WTC11 (cell line): ENCODE measurements around the gene ELMO3. TPM values are rescaled to one million over a fixed set of nuclear protein-coding genes. Genes with fewer than 3 reads are reported as not detected.
A peak's percentile ranks its signal among the peaks of the same experiment; 100 is the strongest.

ENCODE experiments used
- AFF4 ChIP-seq: sonication (generic); formaldehyde crosslinking; IDR thresholded peaks from 2 replicates; pipeline ENCODE4 v1.8.1; 2023; ENCODE audit warnings: mild to moderate bottlenecking, missing genetic modification reagents, borderline replicate concordance
- AR ChIP-seq: fragments of 250-450 bp; sonication (Bioruptor Pico); IDR thresholded peaks from 2 replicates; pipeline ENCODE4 v1.9.0; 2021; ENCODE audit warnings: mild to moderate bottlenecking
- ARID4B ChIP-seq: sonication (generic); formaldehyde crosslinking; IDR thresholded peaks from 2 replicates; pipeline ENCODE4 v1.8.0; 2023; ENCODE audit warnings: missing genetic modification reagents, mild to moderate bottlenecking, borderline replicate concordance
- CDX4 ChIP-seq: fragments of 250-450 bp; sonication (Bioruptor Pico); IDR thresholded peaks from 2 replicates; pipeline ENCODE4 v1.9.0; 2021; ENCODE audit warnings: moderate library complexity, mild to moderate bottlenecking, inconsistent platforms, borderline replicate concordance
- ELF4 ChIP-seq: sonication (generic); formaldehyde crosslinking; IDR thresholded peaks from 2 replicates; pipeline ENCODE4 v1.8.1; 2022; ENCODE audit warnings: low read depth, mild to moderate bottlenecking, moderate library complexity, missing genetic modification reagents
- ERG ChIP-seq: fragments of 250-450 bp; sonication (Bioruptor Pico); IDR thresholded peaks from 2 replicates; pipeline ENCODE4 v1.8.0; 2021; ENCODE audit warnings: mild to moderate bottlenecking
- FOXJ3 ChIP-seq: sonication (generic); formaldehyde crosslinking; IDR thresholded peaks from 2 replicates; pipeline ENCODE4 v1.9.0; 2021; ENCODE audit warnings: missing genetic modification reagents, mild to moderate bottlenecking, borderline replicate concordance
- FOXP1 ChIP-seq: sonication (generic); formaldehyde crosslinking; IDR thresholded peaks from 2 replicates; pipeline ENCODE4 v1.8.0; 2022; ENCODE audit warnings: missing genetic modification reagents, mild to moderate bottlenecking, moderate library complexity, borderline replicate concordance
- GRHL2 ChIP-seq: fragments of 250-450 bp; sonication (Bioruptor Pico); IDR thresholded peaks from 2 replicates; pipeline ENCODE4 v1.8.0; 2022; ENCODE audit warnings: mild to moderate bottlenecking, moderate library complexity; ENCODE audit not compliant: insufficient replicate concordance, severe bottlenecking
- GTF2I ChIP-seq: fragments of 250-450 bp; sonication (Bioruptor Pico); conservative IDR thresholded peaks from 2 replicates; pipeline ENCODE4 v1.4.0; 2021; ENCODE audit warnings: mild to moderate bottlenecking
- HMGA2 ChIP-seq: fragments of 250-450 bp; sonication (Bioruptor Pico); IDR thresholded peaks from 2 replicates; pipeline ENCODE4 v1.4.0; 2021; ENCODE audit warnings: mild to moderate bottlenecking, moderate library complexity
- KAT7 ChIP-seq: sonication (generic); formaldehyde crosslinking; IDR thresholded peaks from 2 replicates; pipeline ENCODE4 v1.8.1; 2023; ENCODE audit warnings: missing genetic modification reagents, mild to moderate bottlenecking, borderline replicate concordance
- MAX ChIP-seq: sonication (generic); formaldehyde crosslinking; IDR thresholded peaks from 2 replicates; pipeline ENCODE4 v1.8.0; 2022; ENCODE audit warnings: mild to moderate bottlenecking, missing genetic modification reagents
- SMAD4 ChIP-seq: sonication (generic); formaldehyde crosslinking; IDR thresholded peaks from 2 replicates; pipeline ENCODE4 v1.8.0; 2022; ENCODE audit warnings: mild to moderate bottlenecking, missing genetic modification reagents
- SOX15 ChIP-seq: fragments of 250-450 bp; sonication (Bioruptor Pico); IDR thresholded peaks from 2 replicates; pipeline ENCODE4 v1.9.0; 2021; ENCODE audit warnings: mild to moderate bottlenecking
- USF1 ChIP-seq: sonication (generic); formaldehyde crosslinking; IDR thresholded peaks from 2 replicates; pipeline ENCODE4 v1.8.0; 2022; ENCODE audit warnings: mild to moderate bottlenecking, missing genetic modification reagents
- USF2 ChIP-seq: sonication (generic); formaldehyde crosslinking; IDR thresholded peaks from 2 replicates; pipeline ENCODE4 v1.8.1; 2023; ENCODE audit warnings: mild to moderate bottlenecking, missing genetic modification reagents, moderate library complexity
- ZMAT4 ChIP-seq: fragments of 250-450 bp; sonication (Bioruptor Pico); IDR thresholded peaks from 2 replicates; pipeline ENCODE4 v1.9.0; 2021; ENCODE audit warnings: mild to moderate bottlenecking
- ZNF219 ChIP-seq: sonication (generic); formaldehyde crosslinking; IDR thresholded peaks from 2 replicates; pipeline ENCODE4 v1.8.0; 2023; ENCODE audit warnings: missing genetic modification reagents, mild to moderate bottlenecking, borderline replicate concordance
- ZNF232 ChIP-seq: sonication (generic); formaldehyde crosslinking; IDR thresholded peaks from 2 replicates; pipeline ENCODE4 v1.8.0; 2022; ENCODE audit warnings: mild to moderate bottlenecking, missing genetic modification reagents
- ZNF416 ChIP-seq: fragments of 250-450 bp; sonication (Bioruptor Pico); IDR thresholded peaks from 2 replicates; pipeline ENCODE4 v1.9.0; 2021; ENCODE audit warnings: mild to moderate bottlenecking, inconsistent platforms
- total RNA-seq: library from RNA; stranded (reverse); gene quantifications from 3 replicates; pipeline ENCODE4 v1.2.3, GENCODE V29; 2021

The ELMO3 gene
- total RNA-seq, 1 experiment from 2014 or later, result 13.6 TPM

GRCh38 chr16:67246081-67246755, 47.3 kb downstream of the ELMO3 start (continued):
- TF ChIP-seq ARID4B (CRISPR knock-in tag), result peak; percentile 76; the same call in 1 of the 2 replicates
- no peak for TF ChIP-seq ZMAT4
- TF ChIP-seq USF2 (CRISPR knock-in tag), result peak; percentile 92
- TF ChIP-seq ZNF232, result 0 out of 2 replicates have a peak, but pooled peaks have one; percentile 70
- no peak for TF ChIP-seq SOX15 (CRISPR knock-in tag)
- peak; percentile 89 for TF ChIP-seq MAX (CRISPR knock-in tag)
- TF ChIP-seq USF1 (CRISPR knock-in tag), result peak; percentile 94
- TF ChIP-seq SMAD4, result no peak
- TF ChIP-seq AFF4 (CRISPR knock-in tag), result peak; percentile 14; the same call in 1 of the 2 replicates
- TF ChIP-seq GRHL2 (CRISPR knock-in tag), result no peak
- TF ChIP-seq HMGA2, result no peak
- no peak for TF ChIP-seq AR
- no peak for TF ChIP-seq FOXJ3 (CRISPR knock-in tag)
- TF ChIP-seq GTF2I, result no peak
- 0 out of 2 replicates have a peak, but pooled peaks have one; percentile 33 for TF ChIP-seq FOXP1 (CRISPR knock-in tag)
- 0 out of 2 replicates have a peak, but pooled peaks have one; percentile 40 for TF ChIP-seq ELF4 (CRISPR knock-in tag)
- TF ChIP-seq KAT7, result no peak
- TF ChIP-seq CDX4 (CRISPR knock-in tag), result no peak
- TF ChIP-seq ZNF416 (CRISPR knock-in tag), result no peak
- TF ChIP-seq ERG (CRISPR knock-in tag), result no peak
- TF ChIP-seq ZNF219 (CRISPR knock-in tag), result no peak
